Measurements from ENCODE around the gene NELL2.

GRCh38 chr12:44588651-44589050 is 287.5 kb downstream of the NELL2 start:
- TF ChIP-seq FOXP2 (optimal IDR thresholded peaks at IDR 0.05; ENCODE audit: borderline replicate concordance, extremely low read depth, extremely low read length, insufficient read depth) (no peak), POLR2AphosphoS5 (IDR thresholded peaks at IDR 0.05; ENCODE audit: low read depth, low read length) (no peak), SIN3A (IDR thresholded peaks at IDR 0.05; ENCODE audit: borderline replicate concordance, insufficient read depth, low read length) (no peak)

Measured in PFSK-1 (cell line).